Activated gamma-delta T cell treated with Interleukin-2 at 50 U/mL for 16 hours (primary cell): ENCODE results near the gene PTPRT.

ENCODE experiments used
- DNase-seq: peaks from one replicate; pipeline ENCODE4 v3.0.0-alpha.2; 2020

The PTPRT gene

DNA sequence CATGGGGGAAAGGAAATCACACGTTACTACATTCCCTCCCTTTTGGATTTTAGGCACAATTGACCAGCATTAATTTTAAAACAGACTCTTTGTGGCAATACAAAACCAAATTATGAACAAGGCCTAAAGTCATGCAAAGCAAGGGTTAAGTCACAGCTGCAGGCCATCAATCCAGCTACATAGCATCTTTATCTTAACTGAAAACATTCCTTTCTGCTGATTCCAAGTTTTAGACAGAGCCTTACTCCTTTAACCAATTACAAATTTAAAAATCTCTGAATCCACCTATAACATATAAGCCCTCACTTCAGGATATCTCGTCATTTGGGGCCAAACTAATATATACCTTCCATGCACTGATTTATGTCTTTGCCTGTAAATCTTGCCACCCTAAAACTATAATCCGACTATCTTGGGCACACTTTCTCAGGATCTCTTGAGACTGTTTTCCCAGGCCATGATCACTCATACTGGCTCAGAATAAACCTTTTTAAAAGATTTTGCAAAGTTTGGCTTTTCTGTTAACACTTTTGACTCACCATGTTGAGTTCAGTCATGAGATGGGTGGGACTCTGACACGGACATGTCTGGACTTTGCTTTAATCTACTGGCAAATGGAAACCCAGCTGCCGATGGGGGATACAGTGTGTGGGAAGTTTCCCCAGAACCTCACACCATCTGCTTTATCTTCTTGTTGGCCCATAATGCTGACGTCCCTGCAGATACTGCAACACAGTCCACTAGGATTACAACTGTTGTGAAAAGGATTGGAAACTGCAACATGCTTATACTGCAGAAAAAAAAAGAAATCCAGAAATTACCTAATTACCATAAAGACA is 757.0 kb downstream of the PTPRT start:
- no peak for DNase-seq

DNA sequence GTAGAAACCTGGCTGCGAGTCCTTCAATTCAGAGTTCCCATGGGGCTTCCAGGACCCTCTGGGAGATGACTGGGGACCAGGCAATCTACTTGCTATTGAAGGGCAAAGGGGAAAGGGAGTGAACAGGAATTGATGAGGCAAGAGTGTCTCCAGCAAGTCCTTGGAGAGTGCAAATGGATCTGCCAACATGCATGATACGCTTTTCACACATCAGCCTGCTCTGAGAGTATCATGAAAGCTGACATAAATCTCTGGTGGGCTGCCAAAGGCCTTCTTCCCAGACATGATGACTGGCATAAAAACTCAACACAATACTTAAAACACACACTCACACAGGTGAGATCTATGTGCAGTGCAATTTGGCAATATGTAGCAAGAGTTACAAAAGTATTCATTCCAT is 759.1 kb downstream of the PTPRT start:
- DNase-seq = no peak

- DNase-seq = no peak
Measured at GRCh38 chr20:42429761-42430458, 759.8 kb downstream of the PTPRT start.

- no peak for DNase-seq
Measured at GRCh38 chr20:42419814-42420532, 769.7 kb downstream of the PTPRT start.

DNA sequence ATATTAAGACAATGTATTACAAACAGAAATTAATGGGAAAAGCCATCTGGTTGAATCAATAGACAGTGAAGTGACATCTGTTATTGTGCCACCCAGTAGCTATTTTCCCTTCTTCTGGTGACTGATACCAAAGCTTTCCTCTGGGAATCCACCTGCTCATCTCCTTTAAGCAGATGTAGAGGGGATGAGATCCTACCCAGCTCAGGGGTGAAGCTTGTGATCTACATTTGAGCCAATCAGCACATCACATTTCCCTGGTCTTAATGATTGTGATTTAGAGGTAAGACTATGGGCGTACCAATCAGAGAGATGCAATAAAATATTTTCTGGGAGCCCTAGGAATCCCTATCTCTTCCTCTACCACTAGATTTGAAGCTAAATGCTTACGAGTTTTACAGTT is 782.9 kb downstream of the PTPRT start:
- DNase-seq = no peak

DNA sequence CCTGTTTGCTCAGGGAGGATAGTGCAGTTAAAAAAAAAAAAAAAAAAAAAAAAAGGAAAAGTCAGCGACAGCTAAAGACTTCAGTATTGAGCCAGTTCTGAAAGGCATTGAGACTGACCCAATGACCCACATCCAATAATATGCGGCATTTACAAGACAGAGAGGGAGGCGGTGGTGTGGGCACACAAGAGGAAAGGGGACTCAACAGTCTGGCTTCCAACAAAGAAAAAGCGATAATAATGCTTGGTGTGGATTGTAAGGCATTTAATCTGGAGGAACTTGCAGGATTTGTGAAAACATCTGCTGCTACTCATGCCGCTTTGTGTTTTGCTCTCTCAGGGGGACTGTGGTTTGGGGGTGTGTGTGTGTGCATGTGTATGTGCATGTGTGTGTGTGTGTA is 787.3 kb downstream of the PTPRT start:
- no peak for DNase-seq

DNA sequence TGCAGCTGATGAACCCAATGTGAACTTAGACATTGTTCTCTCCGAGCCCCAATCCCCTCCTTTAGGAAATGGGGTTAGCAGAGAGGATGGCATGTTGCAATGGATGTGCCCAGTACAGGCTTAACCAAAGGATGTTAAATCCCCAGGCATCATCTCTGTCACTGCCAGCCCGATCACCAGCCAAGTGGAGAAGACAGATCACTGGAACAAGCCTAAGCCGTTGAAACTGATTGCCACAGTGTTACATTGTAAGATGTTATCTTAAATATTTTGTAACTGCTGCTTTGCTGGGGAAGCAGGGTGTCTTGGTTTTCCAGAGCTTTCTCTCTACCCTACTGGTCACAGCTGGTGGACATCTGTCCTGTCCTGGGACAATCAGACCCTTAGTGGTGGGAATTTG is 788.1 kb downstream of the PTPRT start:
- no peak for DNase-seq

GRCh38 chr20:42399802-42400201 is 789.9 kb downstream of the PTPRT start:
- no peak for DNase-seq

GRCh38 chr20:42392442-42392841 is 797.3 kb downstream of the PTPRT start:
- no peak for DNase-seq

GRCh38 chr20:42391807-42392206 is 797.9 kb downstream of the PTPRT start:
- no peak for DNase-seq

DNA sequence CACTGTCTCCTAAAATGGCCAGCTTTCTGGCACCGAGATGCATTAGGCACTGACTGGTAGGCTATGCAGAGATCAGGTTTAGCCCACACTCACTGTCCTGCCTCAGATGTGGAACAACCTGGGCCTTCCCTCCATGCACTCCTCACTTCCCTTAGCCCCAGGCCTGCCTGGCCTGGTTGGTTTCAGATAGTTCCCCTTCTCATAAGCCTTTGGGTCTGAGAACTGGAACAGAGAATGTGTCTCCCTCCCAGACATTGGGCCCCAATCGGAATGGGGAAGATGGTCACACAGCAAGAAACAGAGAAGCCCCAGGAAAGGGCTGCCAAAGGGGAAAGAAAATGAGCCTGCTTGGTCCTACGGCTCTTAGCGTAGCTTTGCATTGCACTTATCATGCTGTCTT is 809.4 kb downstream of the PTPRT start:
- no peak for DNase-seq

DNA sequence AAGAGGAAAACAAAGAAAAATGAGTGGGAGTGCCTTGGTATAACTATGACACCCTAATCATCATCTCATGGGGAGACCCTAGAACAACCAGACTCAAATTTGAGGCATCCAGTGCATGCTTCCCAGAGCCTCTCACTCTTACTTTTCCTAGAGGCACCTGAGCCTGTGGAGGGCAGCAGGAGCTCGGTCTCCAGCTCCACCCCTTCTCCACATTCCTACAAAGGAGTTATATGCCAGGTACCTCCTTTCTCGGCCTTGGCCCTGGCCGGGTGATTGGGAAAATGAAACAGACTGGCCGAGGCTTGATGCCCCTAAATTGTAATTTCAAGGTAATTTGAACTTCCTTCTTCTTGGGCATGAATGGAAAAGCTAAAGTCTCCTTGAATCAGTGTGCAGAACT is 810.3 kb downstream of the PTPRT start:
- DNase-seq = no peak

GRCh38 chr20:42378826-42379225 is 810.9 kb downstream of the PTPRT start:
- DNase-seq = no peak

GRCh38 chr20:42376131-42376530 is 813.6 kb downstream of the PTPRT start:
- no peak for DNase-seq

DNA sequence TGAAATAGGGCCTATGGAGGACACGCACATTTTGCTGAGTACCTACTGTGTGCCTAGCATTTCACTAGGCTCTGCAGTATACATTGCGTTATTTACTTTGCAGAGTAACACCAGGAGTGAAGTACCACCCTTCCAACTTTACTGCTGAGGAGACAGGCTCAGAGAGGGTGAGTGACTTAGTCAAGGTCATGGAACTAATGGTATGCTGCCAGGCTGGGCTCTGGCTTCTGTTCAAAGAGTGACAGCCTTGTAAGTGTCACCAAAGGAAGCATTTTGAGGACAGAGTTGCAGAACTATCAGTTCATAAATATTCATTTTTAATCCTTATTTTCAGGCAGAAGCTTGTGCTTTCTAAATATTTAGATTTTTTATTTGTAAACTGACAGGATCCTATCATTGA is 816.7 kb downstream of the PTPRT start:
- DNase-seq = no peak

DNA sequence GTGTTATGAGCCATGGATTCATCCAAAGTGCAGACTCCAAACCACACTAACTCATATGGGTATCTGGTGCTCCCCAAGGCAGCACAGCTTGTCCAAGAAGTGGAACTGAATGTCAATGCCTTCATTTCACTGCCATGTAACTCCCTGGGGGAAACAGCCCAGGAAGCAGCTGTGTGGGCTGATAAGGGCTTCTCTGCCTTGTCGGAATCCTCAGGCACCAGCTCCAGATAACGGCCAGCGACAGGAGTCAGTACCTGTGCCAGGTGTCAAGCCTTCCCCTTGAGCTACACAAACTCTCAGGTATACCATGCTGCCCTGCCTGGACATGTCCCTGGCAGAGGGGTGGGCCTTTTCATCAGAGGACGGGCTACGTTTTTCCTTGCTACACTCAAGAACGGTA is 819.6 kb downstream of the PTPRT start:
- no peak for DNase-seq

GRCh38 chr20:42368910-42369309 is 820.8 kb downstream of the PTPRT start:
- no peak for DNase-seq

GRCh38 chr20:42366626-42367025 is 823.1 kb downstream of the PTPRT start:
- no peak for DNase-seq

- DNase-seq = no peak
Measured at GRCh38 chr20:42364446-42364845, 825.3 kb downstream of the PTPRT start.

DNA sequence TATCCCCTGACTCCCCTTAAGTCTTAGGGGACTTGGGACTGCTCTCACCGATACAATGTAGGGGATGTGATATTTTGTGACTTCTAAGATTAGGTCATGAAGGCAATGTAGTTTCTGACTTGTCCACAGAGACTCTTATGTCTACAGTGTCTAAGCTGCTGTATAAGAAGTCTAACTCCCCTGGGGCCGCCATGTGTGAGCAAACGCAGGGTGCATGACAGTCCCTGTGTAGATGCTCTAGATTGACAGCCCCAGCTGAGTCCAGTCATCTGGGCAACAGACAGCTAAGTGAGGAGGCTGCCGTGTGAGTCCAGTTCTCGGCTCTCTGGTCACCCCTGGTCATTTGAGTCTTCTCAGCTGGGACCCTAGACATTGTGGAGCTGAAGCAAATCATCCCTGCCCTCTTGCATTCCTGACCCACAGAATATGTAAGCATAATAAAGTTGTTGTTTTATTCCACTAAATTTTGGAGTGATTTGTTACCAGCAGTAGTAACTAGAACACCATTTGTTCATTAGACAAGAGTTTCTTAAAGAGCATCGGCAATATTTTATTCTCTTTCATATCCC is 828.2 kb downstream of the PTPRT start:
- no peak for DNase-seq

DNA sequence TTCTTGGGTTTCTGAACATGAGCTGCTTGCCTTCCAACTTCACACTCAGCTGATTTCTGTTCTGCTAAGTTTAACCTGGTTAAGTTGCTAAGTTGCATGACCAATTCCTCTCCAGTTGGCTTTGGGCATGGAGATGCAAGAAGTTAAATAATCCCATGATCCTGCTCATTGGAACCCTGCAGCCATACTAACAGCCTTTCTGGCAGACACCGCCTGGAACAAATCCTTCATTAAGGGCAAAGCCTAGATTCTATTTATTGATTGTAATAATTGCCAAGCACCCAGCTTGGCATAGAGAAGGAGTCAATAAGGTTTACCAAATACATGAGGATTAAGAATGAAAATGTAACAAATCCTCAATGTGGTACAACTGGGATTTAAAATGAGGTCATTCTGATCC is 829.1 kb downstream of the PTPRT start:
- DNase-seq = no peak

GRCh38 chr20:42359617-42360016 is 830.1 kb downstream of the PTPRT start:
- no peak for DNase-seq

GRCh38 chr20:42352096-42352495 is 837.6 kb downstream of the PTPRT start:
- DNase-seq = no peak

DNA sequence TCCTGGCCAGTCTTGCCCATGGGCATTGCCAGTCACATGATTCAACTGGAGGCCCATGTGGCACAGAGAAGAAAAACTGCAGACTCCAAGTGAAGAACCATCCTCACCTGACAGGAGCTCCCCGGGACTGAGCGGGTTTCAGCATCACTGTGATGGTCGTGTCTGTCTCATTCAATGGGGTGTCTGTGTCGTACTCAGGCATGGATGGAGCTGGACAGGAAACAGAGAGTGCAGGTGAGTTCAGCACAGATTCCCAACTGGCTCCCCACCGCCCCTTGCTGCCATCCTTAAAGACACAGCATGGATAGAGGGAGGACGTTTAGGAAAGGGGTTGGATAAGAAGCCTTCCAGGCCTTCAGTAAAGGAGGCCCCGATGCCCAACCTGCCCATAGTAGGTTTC is 839.2 kb downstream of the PTPRT start:
- DNase-seq = no peak
